T-helper 1 cell treated with Interleukin-12 subunit alpha and Interleukin-12 subunit beta and Interleukin-4 antibody, amounts not matched to agents 30 μg/mL and 1 μg/mL, for 36 hours (primary cell): ENCODE data around the gene VDAC1.
A peak's percentile ranks its signal among the peaks of the same experiment; 100 is the strongest.
"Not testable (repeated sequence)": the region's sequence is repeated elsewhere in the genome, so short reads cannot be mapped to it uniquely, and the experiment has no call there.

ENCODE experiments used
- H3K27ac Mint-ChIP-seq: one replicate; pipeline ENCODE4 v1.8.0; 2021; ENCODE audit warnings: mild to moderate bottlenecking, mixed read lengths
- H3K27me3 Mint-ChIP-seq: one replicate; pipeline ENCODE4 v1.8.0; 2021; ENCODE audit warnings: low read depth, mixed read lengths
- H3K36me3 Mint-ChIP-seq: one replicate; pipeline ENCODE4 v1.8.0; 2021; ENCODE audit warnings: low read depth, mixed read lengths
- H3K4me1 Mint-ChIP-seq: one replicate; pipeline ENCODE4 v1.8.0; 2021; ENCODE audit warnings: low read depth, mixed read lengths
- H3K4me3 Mint-ChIP-seq: one replicate; pipeline ENCODE4 v1.8.0; 2021; ENCODE audit warnings: mild to moderate bottlenecking, moderate library complexity, mixed read lengths
- H3K9me3 Mint-ChIP-seq: one replicate; pipeline ENCODE4 v1.8.0; 2021; ENCODE audit warnings: mixed read lengths

Gene VDAC1

DNA sequence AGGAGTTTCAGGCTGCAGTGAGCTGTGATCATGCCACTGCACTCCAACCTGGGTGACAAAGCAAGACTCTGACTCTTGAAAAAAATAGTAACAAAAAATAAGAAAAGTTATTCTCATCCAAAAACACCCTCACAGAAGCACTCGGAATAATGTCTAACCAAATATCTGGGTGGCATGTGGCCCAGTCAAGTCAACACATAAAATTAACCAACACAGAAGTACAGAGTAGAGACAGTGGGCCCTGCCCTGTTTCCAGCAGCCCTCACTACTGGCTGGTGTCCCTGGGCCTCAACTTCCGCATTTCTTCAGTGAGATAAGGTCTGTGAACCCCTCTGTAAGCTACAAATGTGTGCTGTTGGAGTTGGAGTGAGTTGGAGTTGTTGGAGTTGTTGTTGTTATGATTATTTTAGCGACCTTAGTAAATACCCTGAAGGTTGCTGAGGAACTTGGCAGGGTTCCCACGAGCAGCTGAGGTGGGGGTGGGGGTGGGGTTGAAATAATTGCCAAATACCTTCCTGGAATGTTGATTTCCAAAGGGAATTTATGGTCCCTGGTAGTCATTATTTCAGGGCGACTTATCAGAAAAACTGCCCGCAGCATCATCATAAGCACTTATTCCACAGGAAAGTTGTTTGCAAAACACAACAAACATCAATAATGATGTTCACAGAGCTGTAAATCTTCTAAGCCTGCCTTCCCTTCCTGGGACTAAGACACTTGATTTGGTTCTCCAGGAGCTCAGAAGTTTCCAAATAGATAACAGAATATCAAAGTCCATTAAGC, 66.5 kb downstream of the VDAC1 start:
- peaks cover 4% of the 10 kb centered on the region for H3K4me1 Mint-ChIP-seq
- H3K27ac Mint-ChIP-seq, result no peak overlapping the region
- H3K4me3 Mint-ChIP-seq, result no peak overlapping the region
- no peaks in the 10 kb centered on the region for H3K27me3 Mint-ChIP-seq
- no peaks in the 10 kb centered on the region for H3K36me3 Mint-ChIP-seq
- H3K9me3 Mint-ChIP-seq, result no peaks in the 10 kb centered on the region

DNA sequence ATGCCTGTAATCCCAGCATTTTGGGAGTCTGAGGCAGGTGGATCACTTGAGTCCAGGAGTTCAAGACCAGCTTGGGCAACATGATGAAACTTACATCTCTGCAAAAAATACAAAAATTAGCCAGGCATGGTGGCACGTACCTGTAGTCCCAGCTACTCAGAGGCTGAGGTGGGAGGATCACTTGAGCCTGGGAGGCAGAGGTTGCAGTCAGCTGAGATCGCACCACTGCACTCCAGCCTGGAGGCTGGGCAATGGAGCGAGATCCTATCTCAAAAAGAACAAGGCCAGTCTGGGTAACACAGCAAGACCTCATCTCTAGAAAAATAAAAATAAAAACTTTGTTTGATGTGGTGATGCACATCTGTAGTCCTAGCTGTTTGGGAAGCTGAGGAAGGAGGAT, 67.1 kb downstream of the VDAC1 start:
- H3K4me3 Mint-ChIP-seq, H3K4me1 Mint-ChIP-seq, H3K27ac Mint-ChIP-seq, H3K27me3 Mint-ChIP-seq, H3K36me3 Mint-ChIP-seq, H3K9me3 Mint-ChIP-seq: not testable (repeated sequence)

DNA sequence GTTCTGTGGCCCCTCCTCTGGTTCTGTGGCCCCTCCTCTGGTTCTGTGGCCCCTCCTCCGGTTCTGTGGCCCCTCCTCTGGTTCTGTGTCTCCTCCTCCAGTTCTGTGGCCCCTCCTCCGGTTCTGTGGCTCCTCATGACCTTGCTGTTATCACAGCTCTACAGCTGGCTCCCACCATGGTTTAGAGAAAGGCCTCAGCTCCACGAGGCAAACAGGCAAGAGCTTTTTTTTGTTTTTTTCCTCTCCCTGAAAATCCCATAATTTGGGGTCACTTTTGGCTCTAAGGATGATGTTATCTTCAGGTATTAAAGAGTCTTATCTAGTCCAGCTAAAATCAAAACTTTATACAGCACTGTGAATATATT, 68.1 kb downstream of the VDAC1 start:
- H3K27me3 Mint-ChIP-seq, result no peaks in the 10 kb centered on the region
- H3K4me3 Mint-ChIP-seq, result no peak overlapping the region
- no peak overlapping the region for H3K27ac Mint-ChIP-seq
- H3K4me1 Mint-ChIP-seq, result peaks cover 10% of the 10 kb centered on the region
- no peaks in the 10 kb centered on the region for H3K9me3 Mint-ChIP-seq
- H3K36me3 Mint-ChIP-seq, result no peaks in the 10 kb centered on the region

DNA sequence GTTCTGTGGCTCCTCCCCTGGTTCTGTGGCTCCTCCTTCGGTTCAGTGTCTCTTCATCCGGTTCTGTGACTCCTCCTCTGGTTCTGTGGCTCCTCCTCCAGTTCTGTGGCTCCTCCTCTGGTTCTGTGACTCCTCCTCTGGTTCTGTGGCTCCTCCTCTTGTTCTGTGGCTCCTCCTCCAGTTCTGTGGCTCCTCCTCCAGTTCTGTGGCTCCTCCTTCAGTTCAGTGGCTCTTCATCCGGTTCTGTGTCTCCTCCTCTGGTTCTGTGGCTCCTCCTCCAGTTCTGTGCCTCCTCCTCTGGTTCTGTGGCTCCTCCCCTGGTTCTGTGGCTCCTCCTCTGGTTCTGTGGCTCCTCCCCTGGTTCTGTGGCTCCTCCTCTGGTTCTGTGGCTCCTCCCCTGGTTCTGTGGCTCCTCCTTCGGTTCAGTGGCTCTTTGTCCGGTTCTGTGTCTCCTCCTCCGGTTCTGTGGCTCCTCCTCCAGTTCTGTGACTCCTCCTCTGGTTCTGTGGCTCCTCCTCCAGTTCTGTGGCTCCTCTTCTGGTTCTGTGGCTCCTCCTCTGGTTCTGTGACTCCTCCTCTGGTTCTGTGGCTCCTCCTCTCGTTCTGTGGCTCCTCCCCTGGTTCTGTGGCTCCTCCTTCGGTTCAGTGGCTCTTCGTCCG, 68.7 kb downstream of the VDAC1 start:
- not testable (repeated sequence) for H3K4me3 Mint-ChIP-seq, H3K36me3 Mint-ChIP-seq, H3K27me3 Mint-ChIP-seq, H3K27ac Mint-ChIP-seq, H3K9me3 Mint-ChIP-seq
- peaks cover 14% of the 10 kb centered on the region for H3K4me1 Mint-ChIP-seq

DNA sequence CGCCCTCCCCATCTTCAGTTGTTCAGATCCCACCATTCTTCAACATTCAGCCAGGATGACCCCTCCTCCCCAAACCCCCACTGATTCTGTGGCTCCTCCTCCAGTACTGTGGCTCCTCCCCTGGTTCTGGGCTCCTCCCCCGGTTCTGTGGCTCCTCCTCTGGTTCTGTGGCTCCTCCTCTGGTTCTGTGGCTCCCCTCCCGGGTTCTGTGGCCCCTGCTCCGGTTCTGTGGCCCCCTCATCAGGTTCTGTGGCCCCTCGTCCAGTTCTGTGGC, 69.2 kb downstream of the VDAC1 start:
- no peak overlapping the region for H3K27ac Mint-ChIP-seq
- H3K9me3 Mint-ChIP-seq, result no peaks in the 10 kb centered on the region
- no peaks in the 10 kb centered on the region for H3K36me3 Mint-ChIP-seq
- H3K4me3 Mint-ChIP-seq, result no peak overlapping the region
- no peaks in the 10 kb centered on the region for H3K27me3 Mint-ChIP-seq
- H3K4me1 Mint-ChIP-seq, result peaks cover 19% of the 10 kb centered on the region

DNA sequence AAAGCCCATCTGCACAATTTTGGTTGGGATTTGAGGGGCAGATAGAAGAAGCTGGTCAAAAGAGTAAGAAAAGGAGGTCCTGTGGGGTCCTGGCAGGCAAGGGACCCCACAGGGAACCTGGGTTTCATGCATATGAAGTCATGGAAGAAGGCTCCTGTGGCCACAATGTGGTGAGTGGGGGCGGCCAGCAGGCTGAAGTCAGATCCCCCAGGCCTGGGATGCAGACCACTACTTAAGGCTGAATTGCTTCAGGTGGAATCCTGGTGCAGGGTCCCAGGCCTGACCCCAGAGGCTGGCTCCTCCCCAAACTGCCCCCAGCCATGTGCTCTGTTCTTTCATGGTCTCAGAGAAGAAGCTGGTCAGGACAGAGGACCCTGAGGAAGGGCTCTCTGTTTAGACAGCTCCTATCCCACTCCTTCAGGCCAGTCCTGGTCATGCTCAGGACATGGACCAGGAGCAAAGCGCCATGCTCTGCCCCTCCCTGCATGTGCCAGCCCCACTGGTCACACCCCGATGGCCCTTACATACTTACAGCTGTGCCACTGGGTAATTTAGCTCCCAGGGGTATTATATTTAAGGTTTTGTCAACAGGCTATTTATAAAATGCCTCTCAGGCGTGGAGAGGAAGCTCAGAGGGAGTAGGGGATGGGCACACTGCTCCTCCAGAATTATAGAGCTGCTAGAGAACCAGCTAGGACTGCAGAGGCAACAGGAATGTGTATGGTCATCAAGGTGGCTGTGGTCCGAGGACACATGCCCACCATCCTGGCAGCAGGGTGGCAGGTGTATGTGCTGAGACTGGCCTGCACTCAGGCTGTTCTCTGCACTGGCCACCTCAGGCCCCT, 69.7 kb downstream of the VDAC1 start:
- Mint-ChIP-seq H3K36me3 (no peaks in the 10 kb centered on the region), H3K27ac (no peak overlapping the region), H3K27me3 (no peaks in the 10 kb centered on the region), H3K9me3 (no peaks in the 10 kb centered on the region), H3K4me3 (no peak overlapping the region), H3K4me1 (peaks cover 25% of the 10 kb centered on the region)

DNA sequence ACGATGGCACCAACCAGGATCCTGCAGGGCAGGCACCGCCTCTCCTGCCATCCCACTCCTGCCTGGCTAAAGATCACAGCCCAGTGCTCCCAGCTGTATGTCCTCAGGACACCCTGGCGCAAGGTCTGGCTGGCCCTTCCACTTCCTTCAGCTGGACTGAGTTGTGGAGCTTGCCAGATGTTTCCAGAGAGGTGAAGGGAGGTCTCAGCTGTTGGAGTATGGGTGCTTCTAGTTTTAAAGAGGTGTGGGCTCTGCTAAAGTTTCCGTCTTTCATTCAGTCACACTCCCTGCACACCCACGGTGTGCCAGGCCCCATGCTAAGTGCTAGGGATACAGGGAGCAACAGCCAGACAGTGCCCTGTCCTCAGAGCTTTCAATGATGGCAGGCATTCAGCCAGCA, 70.5 kb downstream of the VDAC1 start:
- Mint-ChIP-seq H3K4me3 (no peak overlapping the region), H3K36me3 (no peaks in the 10 kb centered on the region), H3K9me3 (no peaks in the 10 kb centered on the region), H3K27ac (no peak overlapping the region), H3K4me1 (peaks cover 22% of the 10 kb centered on the region), H3K27me3 (no peaks in the 10 kb centered on the region)

DNA sequence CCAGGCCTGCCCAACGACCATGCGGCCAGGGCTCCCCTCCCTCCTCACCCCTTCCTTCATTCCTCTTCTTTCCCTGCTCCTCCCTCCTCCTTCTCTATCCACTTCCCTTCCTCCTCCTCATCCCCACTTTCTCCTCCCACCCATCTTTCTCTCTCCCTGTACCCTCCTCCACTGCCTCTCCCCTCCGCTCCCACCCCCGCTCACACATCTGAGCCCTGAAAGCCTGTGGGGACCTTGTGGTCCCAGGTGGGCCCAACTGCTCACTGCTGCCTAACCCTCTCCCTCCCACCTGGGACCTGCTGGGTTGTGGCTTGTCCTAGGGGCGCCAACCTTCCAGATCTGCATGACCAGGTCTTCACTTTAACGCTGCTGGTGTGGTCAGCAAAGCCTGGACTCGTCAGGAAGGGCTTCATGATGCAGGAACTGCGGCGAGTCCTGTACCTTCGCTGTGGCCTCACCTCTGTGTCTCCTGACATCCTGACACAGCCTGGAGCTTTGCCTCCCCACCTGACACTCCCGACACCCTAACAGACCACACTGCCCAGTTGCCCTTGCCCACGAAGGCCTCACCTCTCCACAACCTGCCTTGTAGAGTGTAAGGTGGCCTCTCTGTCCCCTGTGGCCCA, 71.0 kb downstream of the VDAC1 start:
- H3K36me3 Mint-ChIP-seq, result no peaks in the 10 kb centered on the region
- no peaks in the 10 kb centered on the region for H3K9me3 Mint-ChIP-seq
- no peak overlapping the region for H3K4me3 Mint-ChIP-seq
- peaks cover 22% of the 10 kb centered on the region for H3K4me1 Mint-ChIP-seq
- no peak overlapping the region for H3K27ac Mint-ChIP-seq
- no peaks in the 10 kb centered on the region for H3K27me3 Mint-ChIP-seq

GRCh38 chr5:133933169-133933509, 71.6 kb downstream of the VDAC1 start:
- H3K4me1 Mint-ChIP-seq, result peaks cover 22% of the 10 kb centered on the region
- no peaks in the 10 kb centered on the region for H3K27me3 Mint-ChIP-seq
- H3K36me3 Mint-ChIP-seq, result no peaks in the 10 kb centered on the region
- H3K27ac Mint-ChIP-seq, result no peak overlapping the region
- no peaks in the 10 kb centered on the region for H3K9me3 Mint-ChIP-seq
- no peak overlapping the region for H3K4me3 Mint-ChIP-seq

- Mint-ChIP-seq H3K4me1 (peaks cover 22% of the 10 kb centered on the region), H3K4me3 (no peak overlapping the region), H3K27ac (no peak overlapping the region)
Measured at GRCh38 chr5:133932441-133933168, 72.2 kb downstream of the VDAC1 start.

GRCh38 chr5:133931546-133931945, 73.2 kb downstream of the VDAC1 start:
- H3K27ac Mint-ChIP-seq, result no peak overlapping the region
- no peaks in the 10 kb centered on the region for H3K9me3 Mint-ChIP-seq
- peaks cover 22% of the 10 kb centered on the region for H3K4me1 Mint-ChIP-seq
- H3K36me3 Mint-ChIP-seq, result no peaks in the 10 kb centered on the region
- H3K27me3 Mint-ChIP-seq, result no peaks in the 10 kb centered on the region
- H3K4me3 Mint-ChIP-seq, result no peak overlapping the region

More at GRCh38 chr5:133932441-133933168, 72.2 kb downstream of the VDAC1 start:
- no peaks in the 10 kb centered on the region for H3K9me3 Mint-ChIP-seq
- H3K27me3 Mint-ChIP-seq, result no peaks in the 10 kb centered on the region
- H3K36me3 Mint-ChIP-seq, result no peaks in the 10 kb centered on the region

DNA sequence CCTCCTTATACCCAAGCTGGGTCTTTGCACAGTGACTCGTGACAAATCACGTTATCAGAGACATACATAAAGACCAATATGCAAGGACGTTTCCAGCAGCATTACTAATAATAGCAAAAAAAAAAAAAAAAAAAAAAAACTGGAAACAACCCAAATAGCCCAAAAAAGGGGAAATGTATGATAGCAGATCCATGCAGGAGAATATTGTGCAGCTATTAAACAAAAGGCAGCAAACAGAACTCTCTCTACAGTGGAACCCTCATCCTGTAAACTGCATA, 74.0 kb downstream of the VDAC1 start:
- Mint-ChIP-seq H3K36me3 (no peaks in the 10 kb centered on the region), H3K4me3 (peak overlapping the region; percentile 38), H3K27me3 (no peaks in the 10 kb centered on the region), H3K9me3 (no peaks in the 10 kb centered on the region), H3K4me1 (peaks cover 22% of the 10 kb centered on the region), H3K27ac (peak overlapping the region; percentile 75)

DNA sequence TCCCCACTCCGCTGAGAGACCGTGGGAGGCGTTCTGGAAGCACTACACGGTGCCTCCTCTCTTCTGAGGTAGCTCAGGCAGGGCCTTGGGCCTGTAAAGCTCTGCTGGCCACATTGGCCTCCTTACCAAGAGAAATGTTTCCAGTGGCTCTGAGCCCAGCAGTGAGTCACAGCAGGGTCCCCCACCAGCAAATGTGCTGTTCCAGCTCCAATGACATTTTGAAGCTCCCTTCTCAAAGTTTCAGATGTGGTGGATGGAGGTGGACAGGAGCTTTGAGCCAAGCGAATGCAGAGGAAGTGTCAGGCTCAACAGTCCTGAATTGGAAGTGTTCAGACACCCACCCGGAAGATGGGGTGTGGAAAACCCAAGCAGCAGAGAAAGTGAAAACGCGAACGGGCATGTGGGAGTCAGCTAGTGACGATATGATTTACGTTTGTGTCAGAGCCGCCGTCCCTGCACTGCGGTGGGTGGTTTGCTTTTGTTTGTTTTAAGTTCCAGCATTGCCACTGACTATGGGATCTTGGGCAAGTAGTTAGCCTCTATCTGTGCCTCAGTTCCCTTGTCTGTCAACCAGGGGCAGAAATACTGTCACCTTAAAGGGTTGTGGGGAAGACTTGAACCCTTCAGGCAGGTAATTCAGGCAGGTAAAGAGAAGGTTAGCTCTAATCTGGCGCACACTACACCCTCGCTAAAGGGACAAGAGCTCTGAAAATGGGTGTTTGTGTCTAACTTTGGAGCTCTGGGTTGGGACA, 74.5 kb downstream of the VDAC1 start:
- Mint-ChIP-seq H3K27ac (peak overlapping the region; percentile 75), H3K36me3 (no peaks in the 10 kb centered on the region), H3K4me3 (peak overlapping the region; percentile 38), H3K27me3 (no peaks in the 10 kb centered on the region), H3K9me3 (no peaks in the 10 kb centered on the region), H3K4me1 (peaks cover 22% of the 10 kb centered on the region)
